ENCODE measurements around the gene SCARF2. TPM values are rescaled to one million over a fixed set of nuclear protein-coding genes. Genes with fewer than 3 reads are reported as not detected.

Gene SCARF2
- total RNA-seq, 1 donor from 2014 or later, result 88.8 TPM

DNA sequence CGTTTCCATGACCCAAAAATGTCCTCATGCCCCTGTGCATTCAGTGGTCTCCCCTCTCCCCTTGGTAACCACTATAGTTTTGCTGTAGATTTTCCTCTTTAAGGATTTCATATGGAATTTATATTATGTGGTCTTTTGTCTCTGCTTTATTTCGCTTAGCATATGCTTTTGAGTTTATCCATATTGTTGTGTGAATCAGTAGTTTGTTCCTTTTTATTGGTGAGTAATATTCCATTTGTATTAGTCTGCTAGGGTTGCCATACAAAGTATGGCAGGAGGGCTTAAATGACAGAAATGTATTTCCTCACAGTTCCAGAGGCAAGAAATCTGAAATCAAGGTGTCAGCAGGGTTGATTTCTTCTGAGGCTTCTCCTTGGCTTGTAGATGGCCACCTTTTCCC is 40.1 kb downstream of the SCARF2 start:
- Mint-ChIP-seq H3K9me3 (ENCODE audit: low read depth) (no peaks in the 10 kb centered on the region), H3K36me3 (ENCODE audit: low read depth) (no peaks in the 10 kb centered on the region), H3K27me3 (ENCODE audit: low read depth) (no peaks in the 10 kb centered on the region), H3K27ac (ENCODE audit: unreplicated experiment) (no peak overlapping the region), H3K4me3 (ENCODE audit: unreplicated experiment) (no peak overlapping the region), H3K4me1 (ENCODE audit: low read depth) (peaks cover 40% of the 10 kb centered on the region)
- DNase-seq (ENCODE audit: low spot score), result no peak
- TF ChIP-seq, protein P1, sequence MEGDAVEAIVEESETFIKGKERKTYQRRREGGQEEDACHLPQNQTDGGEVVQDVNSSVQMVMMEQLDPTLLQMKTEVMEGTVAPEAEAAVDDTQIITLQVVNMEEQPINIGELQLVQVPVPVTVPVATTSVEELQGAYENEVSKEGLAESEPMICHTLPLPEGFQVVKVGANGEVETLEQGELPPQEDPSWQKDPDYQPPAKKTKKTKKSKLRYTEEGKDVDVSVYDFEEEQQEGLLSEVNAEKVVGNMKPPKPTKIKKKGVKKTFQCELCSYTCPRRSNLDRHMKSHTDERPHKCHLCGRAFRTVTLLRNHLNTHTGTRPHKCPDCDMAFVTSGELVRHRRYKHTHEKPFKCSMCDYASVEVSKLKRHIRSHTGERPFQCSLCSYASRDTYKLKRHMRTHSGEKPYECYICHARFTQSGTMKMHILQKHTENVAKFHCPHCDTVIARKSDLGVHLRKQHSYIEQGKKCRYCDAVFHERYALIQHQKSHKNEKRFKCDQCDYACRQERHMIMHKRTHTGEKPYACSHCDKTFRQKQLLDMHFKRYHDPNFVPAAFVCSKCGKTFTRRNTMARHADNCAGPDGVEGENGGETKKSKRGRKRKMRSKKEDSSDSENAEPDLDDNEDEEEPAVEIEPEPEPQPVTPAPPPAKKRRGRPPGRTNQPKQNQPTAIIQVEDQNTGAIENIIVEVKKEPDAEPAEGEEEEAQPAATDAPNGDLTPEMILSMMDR (IDR thresholded peaks at IDR 0.05), result no peak

DNA sequence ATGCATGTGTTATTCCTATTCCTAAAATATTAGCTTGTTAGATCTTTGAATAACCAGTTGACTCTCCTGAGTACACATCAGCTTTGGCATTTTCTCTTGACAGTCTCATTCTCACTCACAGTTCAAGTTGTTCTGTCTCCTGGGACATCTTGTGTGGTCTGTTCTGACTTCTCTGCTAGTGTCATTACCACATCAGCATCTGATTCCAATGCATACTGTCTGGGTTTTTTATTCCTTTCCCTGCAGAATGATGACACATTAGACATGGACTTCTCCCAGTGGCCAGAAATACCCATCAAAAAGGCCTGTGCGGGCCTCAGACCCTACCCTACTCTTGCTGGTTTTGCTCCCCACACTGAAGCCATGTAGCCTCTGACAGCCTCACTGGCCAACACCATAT is 41.0 kb downstream of the SCARF2 start:
- no peak overlapping the region for H3K4me3 Mint-ChIP-seq (ENCODE audit: unreplicated experiment)
- peak overlapping the region; percentile 85 for H3K27ac Mint-ChIP-seq (ENCODE audit: unreplicated experiment)
- TF ChIP-seq, protein P1 (IDR thresholded peaks at IDR 0.05), result no peak
- no peak for DNase-seq (ENCODE audit: low spot score)
- no peaks in the 10 kb centered on the region for H3K27me3 Mint-ChIP-seq (ENCODE audit: low read depth)
- H3K36me3 Mint-ChIP-seq (ENCODE audit: low read depth), result no peaks in the 10 kb centered on the region
- no peaks in the 10 kb centered on the region for H3K9me3 Mint-ChIP-seq (ENCODE audit: low read depth)
- peaks cover 40% of the 10 kb centered on the region for H3K4me1 Mint-ChIP-seq (ENCODE audit: low read depth)

DNA sequence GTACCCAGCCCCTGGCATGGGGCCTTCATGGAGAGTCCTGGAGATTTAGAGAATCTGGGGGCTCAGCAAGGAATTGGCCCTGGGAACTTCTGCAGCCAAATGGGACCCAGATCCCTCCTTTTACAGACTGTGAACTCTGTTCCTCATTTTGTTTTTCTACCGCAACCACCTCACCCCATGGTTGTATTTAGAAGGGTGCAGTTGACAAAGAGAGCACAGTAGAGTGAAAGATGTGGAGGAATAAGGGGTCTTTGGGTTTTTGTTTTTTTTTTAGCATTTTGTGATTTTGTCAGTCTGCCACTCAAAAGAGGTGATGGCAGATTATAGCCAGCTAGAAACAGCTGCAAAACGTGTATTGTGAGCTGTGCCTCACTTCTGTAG is 41.7 kb downstream of the SCARF2 start:
- Mint-ChIP-seq H3K27ac (ENCODE audit: unreplicated experiment) (peak overlapping the region; percentile 9), H3K4me3 (ENCODE audit: unreplicated experiment) (no peak overlapping the region), H3K9me3 (ENCODE audit: low read depth) (no peaks in the 10 kb centered on the region), H3K27me3 (ENCODE audit: low read depth) (no peaks in the 10 kb centered on the region), H3K36me3 (ENCODE audit: low read depth) (no peaks in the 10 kb centered on the region), H3K4me1 (ENCODE audit: low read depth) (peaks cover 40% of the 10 kb centered on the region)
- DNase-seq (ENCODE audit: low spot score), result no peak
- TF ChIP-seq, protein P1 (IDR thresholded peaks at IDR 0.05), result no peak

DNA sequence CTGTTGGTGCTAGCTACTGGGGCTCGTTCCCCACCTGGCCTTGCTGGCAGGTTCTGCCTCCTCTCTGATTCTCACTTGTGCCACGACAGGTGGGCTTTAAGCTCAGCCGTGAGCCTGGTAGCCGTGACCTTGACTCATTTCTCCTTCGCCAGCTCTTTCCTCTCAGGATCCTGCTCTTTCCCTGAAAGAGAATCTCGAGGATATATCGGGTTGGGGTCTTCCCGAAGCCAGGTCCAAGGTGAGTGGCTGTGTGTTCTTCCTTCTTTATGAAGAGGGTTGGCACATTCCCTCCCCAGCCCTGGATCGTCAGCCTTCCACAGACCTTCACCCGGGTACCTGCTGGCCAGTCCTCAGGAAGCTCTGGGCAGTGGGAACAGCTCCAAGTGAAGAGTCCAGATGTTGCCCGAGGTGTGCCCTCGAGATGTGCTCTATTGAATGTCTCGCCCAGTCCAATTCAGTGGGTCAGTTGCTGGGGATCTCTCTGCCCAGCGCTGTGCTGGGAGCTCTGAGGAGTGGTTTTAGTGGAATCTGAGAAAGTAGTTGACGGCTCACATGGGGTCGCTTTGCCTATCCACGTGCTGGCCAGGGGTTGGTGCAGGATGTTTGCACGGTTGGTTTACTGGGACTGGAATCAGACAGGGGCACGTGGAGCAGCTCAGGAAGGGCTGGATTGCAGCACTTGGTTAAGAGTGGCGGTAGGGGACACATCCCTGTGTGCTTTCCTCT is 42.3 kb downstream of the SCARF2 start:
- no peak for DNase-seq (ENCODE audit: low spot score)
- H3K9me3 Mint-ChIP-seq (ENCODE audit: low read depth), result no peaks in the 10 kb centered on the region
- TF ChIP-seq, protein P1 (IDR thresholded peaks at IDR 0.05), result no peak
- peak overlapping the region; percentile 24 for H3K27ac Mint-ChIP-seq (ENCODE audit: unreplicated experiment)
- no peaks in the 10 kb centered on the region for H3K27me3 Mint-ChIP-seq (ENCODE audit: low read depth)
- peaks cover 40% of the 10 kb centered on the region for H3K4me1 Mint-ChIP-seq (ENCODE audit: low read depth)
- H3K4me3 Mint-ChIP-seq (ENCODE audit: unreplicated experiment), result peak overlapping the region; percentile 85
- no peaks in the 10 kb centered on the region for H3K36me3 Mint-ChIP-seq (ENCODE audit: low read depth)

DNA sequence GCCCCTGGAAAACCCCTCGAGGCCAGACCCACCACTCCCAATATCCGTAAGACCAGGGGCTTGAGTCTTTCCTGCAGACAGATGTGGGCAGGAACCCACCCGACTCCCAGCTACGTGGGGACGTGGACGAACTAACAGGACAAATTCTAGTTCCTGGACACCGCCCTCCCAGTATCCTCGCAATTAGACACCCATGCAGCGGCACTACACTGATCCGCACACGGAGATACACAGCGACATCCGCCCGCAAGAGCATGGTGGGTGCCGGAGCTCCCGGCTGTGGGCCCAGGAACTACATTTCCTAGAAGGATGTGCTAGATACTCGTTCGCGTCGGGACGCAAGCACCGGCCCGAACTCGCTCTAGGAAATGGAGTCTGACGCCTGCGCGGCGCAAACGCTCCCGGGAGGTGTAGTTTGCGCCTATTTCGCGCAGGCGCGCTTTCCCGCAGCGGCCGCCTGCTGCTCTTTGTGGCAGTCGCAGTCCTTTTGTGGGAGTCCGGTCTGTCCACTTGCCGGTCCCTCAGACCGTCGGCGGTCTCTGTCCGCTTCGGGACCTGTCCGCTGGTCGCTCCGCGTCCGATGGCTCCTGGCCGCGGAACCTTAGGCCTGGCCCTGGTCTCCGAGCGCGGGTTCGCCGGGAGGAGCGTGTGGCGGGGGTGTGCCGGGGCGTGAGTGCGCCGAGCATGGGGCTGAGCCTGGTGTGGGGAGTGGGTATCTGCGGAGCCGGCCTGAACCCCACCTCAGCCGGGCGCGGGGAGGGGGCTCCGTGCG is 43.7 kb downstream of the SCARF2 start, which contains the start of gene ZNF74:
ZNF74 (plus strand) TSS at position 447 of the 772 bp plus-strand sequence. CDS start 478 bp downstream, outside the sequence.
- Mint-ChIP-seq H3K36me3 (ENCODE audit: low read depth) (no peaks in the 10 kb centered on the region), H3K4me1 (ENCODE audit: low read depth) (peaks cover 40% of the 10 kb centered on the region), H3K4me3 (ENCODE audit: unreplicated experiment) (peak within 1 kb of the TSS; percentile 85), H3K27me3 (ENCODE audit: low read depth) (no peaks in the 10 kb centered on the region), H3K9me3 (ENCODE audit: low read depth) (peaks cover 6% of the 10 kb centered on the region), H3K27ac (ENCODE audit: unreplicated experiment) (peak within 1 kb of the TSS; percentile 87)
- TF ChIP-seq, protein P1 (IDR thresholded peaks at IDR 0.05), result no peak
- no peak for DNase-seq (ENCODE audit: low spot score)

Measured in chondrocyte (in vitro differentiated cells).